Peyer's patch (tissue), 4 donors: Measurements from ENCODE around the gene NRAP.

ENCODE experiments used
- POLR2A ChIP-seq, 2 donors: fragments of 450-650 bp; IDR thresholded peaks; one replicate each; pipeline ENCODE4 v1.5.1; 2017; ENCODE audit warnings: antibody characterized with exemption in 2 of 2, mild to moderate bottlenecking in 2 of 2, moderate library complexity in 2 of 2
- TF ChIP-seq, protein P1 (sequence below), 6 experiments: fragments of 450-650 bp in 4 of 6; fragments of 200-600 bp in 2 of 6; sonication (generic) in 1 of 6; IDR thresholded peaks; one replicate each; pipeline ENCODE4 v1.5.1; 2017 to 2019; ENCODE audit warnings: antibody characterized with exemption in 6 of 6, mild to moderate bottlenecking in 3 of 6, moderate library complexity in 1 of 6

DNA sequence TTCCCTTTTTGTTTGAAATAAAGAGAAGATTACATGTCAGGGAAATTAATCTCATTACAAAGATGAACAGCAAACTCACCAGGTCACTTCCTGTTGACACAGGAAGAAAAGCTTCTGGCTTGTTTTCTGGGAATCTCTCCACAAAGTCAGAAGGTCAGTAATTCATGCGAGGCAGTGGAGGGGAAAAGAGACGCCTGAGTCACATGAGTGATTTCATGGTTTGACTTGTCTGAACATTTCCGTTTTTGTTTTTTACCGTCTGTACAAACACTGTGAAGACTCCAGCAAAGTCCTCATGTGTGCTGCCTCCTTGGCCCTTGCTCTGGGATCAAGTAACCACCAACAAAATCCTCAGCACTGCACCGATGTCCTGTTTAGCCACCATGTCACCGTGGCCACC lies 113.5 kb downstream of the NRAP start:
- no peak for TF ChIP-seq POLR2A (IDR thresholded peaks at IDR 0.05)
- TF ChIP-seq, protein P1, sequence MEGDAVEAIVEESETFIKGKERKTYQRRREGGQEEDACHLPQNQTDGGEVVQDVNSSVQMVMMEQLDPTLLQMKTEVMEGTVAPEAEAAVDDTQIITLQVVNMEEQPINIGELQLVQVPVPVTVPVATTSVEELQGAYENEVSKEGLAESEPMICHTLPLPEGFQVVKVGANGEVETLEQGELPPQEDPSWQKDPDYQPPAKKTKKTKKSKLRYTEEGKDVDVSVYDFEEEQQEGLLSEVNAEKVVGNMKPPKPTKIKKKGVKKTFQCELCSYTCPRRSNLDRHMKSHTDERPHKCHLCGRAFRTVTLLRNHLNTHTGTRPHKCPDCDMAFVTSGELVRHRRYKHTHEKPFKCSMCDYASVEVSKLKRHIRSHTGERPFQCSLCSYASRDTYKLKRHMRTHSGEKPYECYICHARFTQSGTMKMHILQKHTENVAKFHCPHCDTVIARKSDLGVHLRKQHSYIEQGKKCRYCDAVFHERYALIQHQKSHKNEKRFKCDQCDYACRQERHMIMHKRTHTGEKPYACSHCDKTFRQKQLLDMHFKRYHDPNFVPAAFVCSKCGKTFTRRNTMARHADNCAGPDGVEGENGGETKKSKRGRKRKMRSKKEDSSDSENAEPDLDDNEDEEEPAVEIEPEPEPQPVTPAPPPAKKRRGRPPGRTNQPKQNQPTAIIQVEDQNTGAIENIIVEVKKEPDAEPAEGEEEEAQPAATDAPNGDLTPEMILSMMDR (IDR thresholded peaks at IDR 0.05), result no peak
